Subcutaneous abdominal adipose tissue (tissue), 5 donors: Measurements from ENCODE around the gene ZNF407.

Experiments
- H3K27ac ChIP-seq: one replicate; pipeline ENCODE4 v1.7.0; 2013; ENCODE audit warnings: low read depth, mild to moderate bottlenecking, inconsistent platforms, low read length, moderate library complexity
- H3K27me3 ChIP-seq, 5 donors: one replicate each; pipeline ENCODE4 v1.7.0; 2013; ENCODE audit warnings: low read length in 5 of 5, inconsistent platforms in 1 of 5; ENCODE audit not compliant: control insufficient read depth in 5 of 5, insufficient read depth in 4 of 5
- H3K36me3 ChIP-seq, 5 donors: one replicate each; pipeline ENCODE4 v1.7.0; 2013; ENCODE audit warnings: low read length in 5 of 5; ENCODE audit not compliant: control insufficient read depth in 5 of 5, insufficient read depth in 5 of 5
- H3K4me1 ChIP-seq, 5 donors: one replicate each; pipeline ENCODE4 v1.7.0; 2013; ENCODE audit warnings: low read length in 5 of 5, mild to moderate bottlenecking in 3 of 5, moderate library complexity in 1 of 5; ENCODE audit not compliant: control insufficient read depth in 5 of 5, insufficient read depth in 5 of 5
- H3K4me3 ChIP-seq, 5 donors: one replicate each; pipeline ENCODE4 v1.7.0; 2013; ENCODE audit warnings: low read length in 5 of 5, low read depth in 1 of 5
- H3K9ac ChIP-seq, 5 donors: one replicate each; pipeline ENCODE4 v1.7.0; 2013; ENCODE audit warnings: low read length in 5 of 5, mild to moderate bottlenecking in 4 of 5, moderate library complexity in 3 of 5
- H3K9me3 ChIP-seq, 5 donors: one replicate each; pipeline ENCODE4 v1.7.0; 2013; ENCODE audit warnings: low read length in 5 of 5; ENCODE audit not compliant: control insufficient read depth in 5 of 5
- donor health status: healthy.
- donor health status: healthy.
- donor health status: healthy.
- donor health status: healthy.
- donor health status: healthy.

ZNF407 gene

GRCh38 chr18:75035928-75036327, 438.3 kb downstream of the ZNF407 start:
- Histone ChIP-seq H3K9me3 (no peaks in the 10 kb centered on the region), H3K4me3 (no peak overlapping the region), H3K27ac (no peak overlapping the region), H3K4me1 (no peaks in the 10 kb centered on the region), H3K9ac (no peak overlapping the region), H3K36me3 (no peaks in the 10 kb centered on the region), H3K27me3 (no peaks in the 10 kb centered on the region)

- Histone ChIP-seq H3K9ac (no peak overlapping the region), H3K4me3 (no peak overlapping the region), H3K36me3 (no peaks in the 10 kb centered on the region), H3K27me3 (no peaks in the 10 kb centered on the region), H3K27ac (no peak overlapping the region), H3K9me3 (no peaks in the 10 kb centered on the region), H3K4me1 (no peaks in the 10 kb centered on the region)
These were observed 439.4 kb downstream of the ZNF407 start for GRCh38 chr18:75036917-75037688.

GRCh38 chr18:75037689-75037955, 440.0 kb downstream of the ZNF407 start:
- Histone ChIP-seq H3K4me3 (no peak overlapping the region), H3K9me3 (no peaks in the 10 kb centered on the region), H3K9ac (no peak overlapping the region), H3K27me3 (no peaks in the 10 kb centered on the region), H3K4me1 (no peaks in the 10 kb centered on the region), H3K36me3 (no peaks in the 10 kb centered on the region), H3K27ac (no peak overlapping the region)

GRCh38 chr18:75041586-75041985, 443.9 kb downstream of the ZNF407 start:
- Histone ChIP-seq H3K27me3 (no peaks in the 10 kb centered on the region), H3K4me3 (no peak overlapping the region), H3K36me3 (no peaks in the 10 kb centered on the region), H3K27ac (no peak overlapping the region), H3K4me1 (no peaks in the 10 kb centered on the region), H3K9ac (no peak overlapping the region), H3K9me3 (no peaks in the 10 kb centered on the region)

- H3K4me3 ChIP-seq: no peak overlapping the region
- H3K4me1 ChIP-seq: no peaks in the 10 kb centered on the region
- H3K9ac ChIP-seq: no peak overlapping the region
- H3K9me3 ChIP-seq: no peaks in the 10 kb centered on the region
- no peaks in the 10 kb centered on the region for H3K36me3 ChIP-seq
- no peaks in the 10 kb centered on the region for H3K27me3 ChIP-seq
- H3K27ac ChIP-seq: no peak overlapping the region
These were observed 445.8 kb downstream of the ZNF407 start for GRCh38 chr18:75043478-75043877.

- Histone ChIP-seq H3K9ac (no peak overlapping the region), H3K27ac (no peak overlapping the region), H3K4me3 (no peak overlapping the region), H3K27me3 (no peaks in the 10 kb centered on the region), H3K4me1 (no peaks in the 10 kb centered on the region), H3K9me3 (no peaks in the 10 kb centered on the region), H3K36me3 (no peaks in the 10 kb centered on the region)
These were observed 446.6 kb downstream of the ZNF407 start for GRCh38 chr18:75044296-75044695.

- Histone ChIP-seq H3K27ac (no peak overlapping the region), H3K36me3 (no peaks in the 10 kb centered on the region), H3K4me1 (no peaks in the 10 kb centered on the region), H3K27me3 (no peaks in the 10 kb centered on the region), H3K9ac (no peak overlapping the region), H3K9me3 (no peaks in the 10 kb centered on the region), H3K4me3 (no peak overlapping the region)
These were observed 447.1 kb downstream of the ZNF407 start for GRCh38 chr18:75044791-75045190.

GRCh38 chr18:75045272-75045671, 447.6 kb downstream of the ZNF407 start:
- no peak overlapping the region for H3K9ac ChIP-seq
- no peak overlapping the region for H3K27ac ChIP-seq
- no peaks in the 10 kb centered on the region for H3K27me3 ChIP-seq
- no peaks in the 10 kb centered on the region for H3K4me1 ChIP-seq
- peaks cover 0 to under 1% (median 0%) of the 10 kb centered on the region in 5 donors for H3K9me3 ChIP-seq
- H3K36me3 ChIP-seq: no peaks in the 10 kb centered on the region
- H3K4me3 ChIP-seq: no peak overlapping the region

GRCh38 chr18:75047240-75047961, 449.7 kb downstream of the ZNF407 start:
- Histone ChIP-seq H3K4me1 (no peaks in the 10 kb centered on the region), H3K9ac (no peak overlapping the region), H3K27ac (no peak overlapping the region), H3K27me3 (no peaks in the 10 kb centered on the region), H3K9me3 (peaks cover 0 to 5% (median 0%) of the 10 kb centered on the region in 5 donors), H3K36me3 (no peaks in the 10 kb centered on the region), H3K4me3 (no peak overlapping the region)

- H3K9me3 ChIP-seq: peaks cover 0 to 5% (median 0%) of the 10 kb centered on the region in 5 donors
- no peak overlapping the region for H3K4me3 ChIP-seq
- H3K4me1 ChIP-seq: no peaks in the 10 kb centered on the region
- H3K36me3 ChIP-seq: no peaks in the 10 kb centered on the region
- H3K9ac ChIP-seq: no peak overlapping the region
- H3K27me3 ChIP-seq: no peaks in the 10 kb centered on the region
- H3K27ac ChIP-seq: no peak overlapping the region
These were observed 451.2 kb downstream of the ZNF407 start for GRCh38 chr18:75048776-75049454.
